Fibroblast of lung (primary cell): ENCODE measurements around the gene GLCCI1. TPM values are rescaled to one million over a fixed set of nuclear protein-coding genes. Genes with fewer than 3 reads are reported as not detected.

Source experiments
- DNase-seq, 2 donors: peaks; one replicate each; pipeline versions ENCODE4 v3.0.0 to v3.0.0-alpha.2; 2010; ENCODE audit warnings: low read depth in 2 of 2
- H2AFZ ChIP-seq: 2 replicates; pipeline ENCODE4 v1.5.1; 2012; ENCODE audit warnings: low read length, control low read depth, inconsistent platforms
- H3K27ac ChIP-seq: 2 replicates; pipeline ENCODE4 v1.5.1; 2011; ENCODE audit warnings: low read length, control low read depth; ENCODE audit not compliant: insufficient read depth
- H3K27me3 ChIP-seq: 2 replicates; pipeline ENCODE4 v1.5.1; 2011; ENCODE audit warnings: mild to moderate bottlenecking, low read length; ENCODE audit not compliant: control insufficient read depth, insufficient read depth
- H3K36me3 ChIP-seq: 2 replicates; pipeline ENCODE4 v1.5.1; 2011; ENCODE audit warnings: low read length; ENCODE audit not compliant: control insufficient read depth, insufficient read depth
- H3K4me1 ChIP-seq: 2 replicates; pipeline ENCODE4 v1.5.1; 2011; ENCODE audit warnings: low read length; ENCODE audit not compliant: control insufficient read depth, insufficient read depth; ENCODE audit errors: extremely low read depth
- H3K4me2 ChIP-seq: 2 replicates; pipeline ENCODE4 v1.5.1; 2011; ENCODE audit warnings: low read length, control low read depth; ENCODE audit not compliant: insufficient read depth; ENCODE audit errors: extremely low read depth
- H3K4me3 ChIP-seq, 4 experiments: fragments of 200-600 bp in 1 of 4; sonication (generic) in 1 of 4; replicated peaks in 1 of 4; 2 replicates each; pipeline ENCODE4 v1.5.1; 2011 to 2016; ENCODE audit warnings: low read length in 4 of 4, low read depth in 3 of 4, mild to moderate bottlenecking in 3 of 4, control low read depth in 2 of 4, inconsistent platforms in 1 of 4, mixed read lengths in 1 of 4; ENCODE audit not compliant: insufficient read depth in 1 of 4; ENCODE audit errors: control extremely low read depth in 1 of 4
- H3K79me2 ChIP-seq: 2 replicates; pipeline ENCODE4 v1.5.1; 2012; ENCODE audit warnings: mild to moderate bottlenecking, low read length, inconsistent platforms; ENCODE audit not compliant: control insufficient read depth, insufficient read depth
- H3K9ac ChIP-seq: 2 replicates; pipeline ENCODE4 v1.5.1; 2011; ENCODE audit warnings: mild to moderate bottlenecking, low read length, control low read depth; ENCODE audit not compliant: insufficient read depth
- H3K9me3 ChIP-seq: 2 replicates; pipeline ENCODE4 v1.5.1; 2012; ENCODE audit warnings: low read depth, low read length; ENCODE audit not compliant: control insufficient read depth, insufficient read depth
- H4K20me1 ChIP-seq: 2 replicates; pipeline ENCODE4 v1.5.1; 2011; ENCODE audit warnings: low read length; ENCODE audit not compliant: control insufficient read depth, insufficient read depth; ENCODE audit errors: extremely low read depth
- CTCF ChIP-seq, 2 donors: IDR thresholded peaks in 1 of 2; conservative IDR thresholded peaks in 1 of 2; 1 replicate in 1 of 2; 2 replicates in 1 of 2; pipeline ENCODE4 v1.5.1; 2011 to 2012; ENCODE audit warnings: low read length in 2 of 2, control low read depth in 1 of 2, inconsistent platforms in 1 of 2, low read depth in 1 of 2, mild to moderate bottlenecking in 1 of 2
- EZH2 ChIP-seq: IDR thresholded peaks from 2 replicates; pipeline ENCODE4 v1.5.1; 2012; ENCODE audit warnings: low read length, control low read depth, mild to moderate bottlenecking; ENCODE audit errors: missing control alignments
- polyA plus RNA-seq, 2 donors: library from polyadenylated mRNA; depleted of rRNA in 1 of 2; stranded (reverse) in 1 of 2; unstranded in 1 of 2; fragments of >200 nt; gene quantifications; 2 replicates each; pipeline ENCODE4 v1.2.1, GENCODE V29; 2011 to 2012; ENCODE audit warnings: missing spikeins in 1 of 2
- total RNA-seq: library from RNA; depleted of rRNA; stranded (reverse); fragments of >200 nt; gene quantifications from 2 replicates; pipeline ENCODE4 v1.2.1, GENCODE V29; 2014

Gene GLCCI1
- total and polyA plus RNA-seq, 2 donors (not counting 1 experiment from before 2014, with no cell fraction given): 4.4 to 8.3 TPM

- Histone ChIP-seq H3K4me2 (no peak overlapping the region), H2AFZ (no peak overlapping the region), H3K4me3 (no peak overlapping the region), H3K4me1 (no peaks in the 10 kb centered on the region), H3K79me2 (peaks cover 2% of the 10 kb centered on the region), H4K20me1 (no peaks in the 10 kb centered on the region), H3K27me3 (no peaks in the 10 kb centered on the region), H3K9me3 (no peaks in the 10 kb centered on the region), H3K9ac (no peak overlapping the region), H3K36me3 (no peaks in the 10 kb centered on the region), H3K27ac (no peak overlapping the region)
- no peak for TF ChIP-seq CTCF (conservative IDR thresholded peaks at IDR 0.05 in 1 of 2, IDR thresholded peaks at IDR 0.05 in 1 of 2; ENCODE audit: low read depth in 1 of 2, low read length in 2 of 2)
- no peak for DNase-seq
Measured at GRCh38 chr7:7980134-7980533, 11.5 kb downstream of the GLCCI1 start.

GRCh38 chr7:7982904-7983303 is 14.3 kb downstream of the GLCCI1 start:
- no peak overlapping the region for H3K4me2 ChIP-seq
- H3K4me3 ChIP-seq: no peak overlapping the region
- H3K27me3 ChIP-seq: no peaks in the 10 kb centered on the region
- no peak for TF ChIP-seq EZH2
- no peak for TF ChIP-seq CTCF (conservative IDR thresholded peaks at IDR 0.05 in 1 of 2, IDR thresholded peaks at IDR 0.05 in 1 of 2; ENCODE audit: low read depth in 1 of 2, low read length in 2 of 2)
- H3K4me1 ChIP-seq: no peaks in the 10 kb centered on the region
- H3K79me2 ChIP-seq: no peaks in the 10 kb centered on the region
- no peak overlapping the region for H3K27ac ChIP-seq
- H4K20me1 ChIP-seq: no peaks in the 10 kb centered on the region
- no peak overlapping the region for H3K9ac ChIP-seq
- no peaks in the 10 kb centered on the region for H3K9me3 ChIP-seq
- no peaks in the 10 kb centered on the region for H3K36me3 ChIP-seq
- no peak for DNase-seq
- no peak overlapping the region for H2AFZ ChIP-seq

- no peak for TF ChIP-seq EZH2
- TF ChIP-seq CTCF (conservative IDR thresholded peaks at IDR 0.05 in 1 of 2, IDR thresholded peaks at IDR 0.05 in 1 of 2; ENCODE audit: low read depth in 1 of 2, low read length in 2 of 2): no peak
- H3K79me2 ChIP-seq: no peaks in the 10 kb centered on the region
Measured at GRCh38 chr7:7984424-7984823, 15.8 kb downstream of the GLCCI1 start.

More at GRCh38 chr7:7984424-7984823, 15.8 kb downstream of the GLCCI1 start:
- no peak overlapping the region for H3K4me3 ChIP-seq
- H4K20me1 ChIP-seq: no peaks in the 10 kb centered on the region
- DNase-seq: no peak
- no peak overlapping the region for H3K27ac ChIP-seq
- H3K27me3 ChIP-seq: no peaks in the 10 kb centered on the region
- no peak overlapping the region for H3K4me2 ChIP-seq
- H3K9ac ChIP-seq: no peak overlapping the region
- H2AFZ ChIP-seq: no peak overlapping the region
- no peaks in the 10 kb centered on the region for H3K36me3 ChIP-seq
- H3K9me3 ChIP-seq: no peaks in the 10 kb centered on the region
- no peaks in the 10 kb centered on the region for H3K4me1 ChIP-seq
